Endodermal cell (in vitro differentiated cells): Measurements from ENCODE around the gene C1orf35. TPM values are rescaled to one million over a fixed set of nuclear protein-coding genes. Genes with fewer than 3 reads are reported as not detected.
A peak's percentile ranks its signal among the peaks of the same experiment; 100 is the strongest.

ENCODE experiments used
- DNase-seq: peaks from one replicate; pipeline ENCODE4 v3.0.0-alpha.2; 2017
- H3K27ac ChIP-seq: 2 replicates; pipeline ENCODE4 v1.5.1; 2013; ENCODE audit warnings: mild to moderate bottlenecking, low read depth, low read length, moderate library complexity
- H3K27me3 ChIP-seq: 2 replicates; pipeline ENCODE4 v1.6.1; 2013; ENCODE audit warnings: mild to moderate bottlenecking, low read length, moderate library complexity; ENCODE audit not compliant: insufficient read depth, control insufficient read depth, poor library complexity, severe bottlenecking
- H3K36me3 ChIP-seq: 2 replicates; pipeline ENCODE4 v1.7.0; 2013; ENCODE audit warnings: mild to moderate bottlenecking, low read length, moderate library complexity; ENCODE audit not compliant: control insufficient read depth, insufficient read depth
- H3K4me1 ChIP-seq: one replicate; pipeline ENCODE4 v1.7.0; 2013; ENCODE audit warnings: low read length; ENCODE audit not compliant: control insufficient read depth, insufficient read depth
- H3K4me3 ChIP-seq: 2 replicates; pipeline ENCODE4 v1.5.1; 2013; ENCODE audit warnings: mild to moderate bottlenecking, low read length, moderate library complexity
- H3K9ac ChIP-seq: 2 replicates; pipeline ENCODE4 v1.6.1; 2013; ENCODE audit warnings: mild to moderate bottlenecking, low read length, moderate library complexity; ENCODE audit not compliant: poor library complexity, severe bottlenecking; ENCODE audit errors: extremely low read depth
- H3K9me3 ChIP-seq: 2 replicates; pipeline ENCODE4 v1.6.1; 2013; ENCODE audit warnings: mild to moderate bottlenecking, low read length, moderate library complexity; ENCODE audit not compliant: control insufficient read depth
- H3K27ac Mint-ChIP-seq: 2 replicates; pipeline ENCODE4 v1.8.0; 2020; ENCODE audit warnings: mixed read lengths
- H3K27me3 Mint-ChIP-seq: 2 replicates; pipeline ENCODE4 v1.8.0; 2021; ENCODE audit warnings: mild to moderate bottlenecking, mixed read lengths; ENCODE audit not compliant: insufficient read depth
- H3K36me3 Mint-ChIP-seq: 2 replicates; pipeline ENCODE4 v1.8.0; 2020; ENCODE audit warnings: low read depth, mixed read lengths
- H3K4me1 Mint-ChIP-seq: 2 replicates; pipeline ENCODE4 v1.8.0; 2020; ENCODE audit warnings: mixed read lengths
- H3K4me3 Mint-ChIP-seq: 2 replicates; pipeline ENCODE4 v1.8.0; 2020; ENCODE audit warnings: mild to moderate bottlenecking, moderate library complexity, mixed read lengths
- H3K9me3 Mint-ChIP-seq: 2 replicates; pipeline ENCODE4 v1.8.0; 2020; ENCODE audit warnings: mild to moderate bottlenecking, mixed read lengths
- WGBS, 2 experiments: methylation state at CpG; one replicate each; pipeline versions ENCODE4 v1.1.5 to v1.1.7; 2013; ENCODE audit warnings: missing lambda C conversion rate in 2 of 2, mixed read lengths in 1 of 2; ENCODE audit not compliant: insufficient coverage in 1 of 2, insufficient read length in 1 of 2; 5-methylcytosine and 5-hydroxymethylcytosine counted together
- total RNA-seq, 2 donors: library from RNA; stranded (reverse); fragmentation: NEBNext Ultra II Directional in 1 of 2; extraction: Animal tissue kit (Norgen Biotek cat#: 25700) in 1 of 2; gene quantifications; 2 replicates in 1 of 2; 3 replicates in 1 of 2; pipeline ENCODE4 v1.2.1, GENCODE V29; 2021
- TF ChIP-seq, protein P1 (sequence below): fragments of 200-600 bp; sonication (generic); conservative IDR thresholded peaks from 2 replicates; pipeline ENCODE4 v1.5.0; 2021; ENCODE audit warnings: antibody characterized with exemption, mild to moderate bottlenecking

C1orf35 gene
- total RNA-seq, 2 donors from 2014 or later, result 31.6 to 34.0 TPM

DNA sequence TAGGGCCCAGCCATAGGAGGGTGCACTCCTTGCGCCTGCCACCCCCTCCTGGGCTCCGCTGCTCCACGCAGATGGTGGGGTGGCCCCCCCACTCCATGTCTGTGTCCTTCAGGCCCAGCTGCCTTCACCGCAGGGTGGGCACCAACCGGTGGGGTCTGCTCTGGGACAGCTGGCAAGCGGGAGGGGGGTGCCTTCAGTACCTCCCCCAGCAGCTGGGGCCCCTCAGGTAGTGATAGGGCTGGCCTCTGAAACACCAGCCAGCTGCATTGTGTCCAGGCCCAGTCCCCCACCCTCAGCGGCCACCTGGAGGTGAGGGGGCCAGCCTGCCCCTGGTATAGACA lies 47.0 kb upstream of the C1orf35 start:
- DNase-seq, result no peak
- no peaks in the 10 kb centered on the region for H3K4me1 Mint-ChIP-seq
- Histone ChIP-seq H3K4me3 (no peak overlapping the region), H3K36me3 (peaks cover 3% of the 10 kb centered on the region), H3K27ac (peak overlapping the region; percentile 49), H3K9ac (no peak overlapping the region), H3K9me3 (no peaks in the 10 kb centered on the region), H3K27me3 (no peaks in the 10 kb centered on the region), H3K4me1 (no peaks in the 10 kb centered on the region)
- H3K27ac Mint-ChIP-seq, result no peak overlapping the region
- H3K36me3 Mint-ChIP-seq, result no peaks in the 10 kb centered on the region
- no peaks in the 10 kb centered on the region for H3K27me3 Mint-ChIP-seq
- TF ChIP-seq, protein P1, sequence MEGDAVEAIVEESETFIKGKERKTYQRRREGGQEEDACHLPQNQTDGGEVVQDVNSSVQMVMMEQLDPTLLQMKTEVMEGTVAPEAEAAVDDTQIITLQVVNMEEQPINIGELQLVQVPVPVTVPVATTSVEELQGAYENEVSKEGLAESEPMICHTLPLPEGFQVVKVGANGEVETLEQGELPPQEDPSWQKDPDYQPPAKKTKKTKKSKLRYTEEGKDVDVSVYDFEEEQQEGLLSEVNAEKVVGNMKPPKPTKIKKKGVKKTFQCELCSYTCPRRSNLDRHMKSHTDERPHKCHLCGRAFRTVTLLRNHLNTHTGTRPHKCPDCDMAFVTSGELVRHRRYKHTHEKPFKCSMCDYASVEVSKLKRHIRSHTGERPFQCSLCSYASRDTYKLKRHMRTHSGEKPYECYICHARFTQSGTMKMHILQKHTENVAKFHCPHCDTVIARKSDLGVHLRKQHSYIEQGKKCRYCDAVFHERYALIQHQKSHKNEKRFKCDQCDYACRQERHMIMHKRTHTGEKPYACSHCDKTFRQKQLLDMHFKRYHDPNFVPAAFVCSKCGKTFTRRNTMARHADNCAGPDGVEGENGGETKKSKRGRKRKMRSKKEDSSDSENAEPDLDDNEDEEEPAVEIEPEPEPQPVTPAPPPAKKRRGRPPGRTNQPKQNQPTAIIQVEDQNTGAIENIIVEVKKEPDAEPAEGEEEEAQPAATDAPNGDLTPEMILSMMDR, result no peak
- WGBS, 2 experiments, result 70 to 92% methylated on average over 2 to 7 of the region's 7 CpGs
- no peaks in the 10 kb centered on the region for H3K9me3 Mint-ChIP-seq
- H3K4me3 Mint-ChIP-seq, result no peak overlapping the region

DNA sequence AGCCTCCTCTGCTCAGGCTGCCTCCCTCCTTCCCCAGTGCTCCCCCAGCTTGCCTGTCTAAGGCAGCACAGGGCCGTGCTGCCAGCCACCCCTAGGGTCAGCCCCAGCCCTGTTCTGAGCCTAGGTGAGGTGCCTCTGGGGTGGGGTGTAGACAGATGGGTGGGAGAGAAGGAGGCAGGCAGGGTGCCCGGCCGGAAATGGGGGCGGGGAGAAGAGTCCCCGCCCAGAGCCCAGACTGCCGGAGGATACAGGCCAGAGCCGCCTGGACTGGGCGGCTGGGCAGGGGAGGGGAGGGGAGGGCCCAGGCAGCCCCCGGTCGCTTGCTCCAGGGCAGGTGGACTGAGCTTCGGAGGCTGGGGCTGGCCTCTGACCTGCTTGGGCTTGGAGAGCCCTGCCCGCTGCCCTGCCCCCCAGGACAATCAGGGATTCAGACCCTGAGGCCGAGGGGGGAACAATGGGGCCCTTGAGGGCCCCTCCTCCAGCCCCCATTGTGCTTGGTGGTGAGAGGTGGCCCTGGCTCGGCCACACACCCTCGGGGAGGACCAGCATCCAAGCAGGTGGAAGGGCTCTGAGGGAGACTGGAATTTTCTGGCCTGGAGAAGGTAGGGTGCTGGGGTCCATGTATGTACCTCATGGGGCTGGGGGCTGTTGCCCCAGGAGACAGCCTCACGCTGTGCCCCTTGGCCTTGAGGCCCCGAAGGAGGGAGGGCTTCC lies 46.4 kb upstream of the C1orf35 start, which contains the start of gene GJC2:
Gene GJC2 (plus strand): TSS at position 525 of the 714 bp plus-strand sequence. CDS start 7,829 bp downstream, outside the sequence.
- peaks cover 3% of the 10 kb centered on the region for H3K36me3 ChIP-seq
- Mint-ChIP-seq H3K36me3 (no peaks in the 10 kb centered on the region), H3K27ac (no peak within 1 kb of the TSS), H3K4me3 (no peak within 1 kb of the TSS), H3K4me1 (no peaks in the 10 kb centered on the region), H3K9me3 (no peaks in the 10 kb centered on the region), H3K27me3 (no peaks in the 10 kb centered on the region)
- no peak within 1 kb of the TSS for H3K9ac ChIP-seq
- H3K4me3 ChIP-seq, result no peak within 1 kb of the TSS
- WGBS, 2 experiments, result 70 to 81% methylated on average over 2 to 17 of the region's 17 CpGs
- DNase-seq, result peak; percentile 69
- no peaks in the 10 kb centered on the region for H3K9me3 ChIP-seq
- no peaks in the 10 kb centered on the region for H3K4me1 ChIP-seq
- TF ChIP-seq, protein P1, result no peak
- no peaks in the 10 kb centered on the region for H3K27me3 ChIP-seq
- peak within 1 kb of the TSS; percentile 49 for H3K27ac ChIP-seq

DNA sequence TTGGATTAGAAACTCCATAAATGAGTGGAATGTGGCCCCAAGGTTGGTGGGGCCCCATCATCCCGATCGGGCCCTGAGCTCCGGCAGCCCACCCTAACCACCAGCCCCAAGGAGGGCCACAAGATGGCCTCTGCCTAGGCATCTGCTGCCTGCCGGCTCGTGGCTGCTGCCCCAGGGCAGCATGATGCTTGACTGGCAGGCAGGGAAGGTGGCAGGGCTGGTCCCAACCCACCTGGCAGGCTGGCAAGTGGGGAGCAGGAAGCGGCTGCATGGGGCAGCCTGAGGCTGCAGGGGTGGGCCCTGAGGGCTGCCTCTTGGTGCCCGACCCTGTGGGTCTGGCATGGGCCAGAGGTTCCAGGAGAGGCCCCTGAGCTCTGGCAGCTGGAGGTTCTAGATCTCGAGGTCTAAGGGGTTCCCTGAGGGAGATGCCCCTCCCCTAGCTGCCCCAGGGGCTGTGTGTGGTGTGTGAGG lies 45.8 kb upstream of the C1orf35 start:
- H3K27me3 ChIP-seq, result no peaks in the 10 kb centered on the region
- Mint-ChIP-seq H3K27me3 (no peaks in the 10 kb centered on the region), H3K9me3 (no peaks in the 10 kb centered on the region), H3K27ac (no peak overlapping the region), H3K4me3 (no peak overlapping the region), H3K36me3 (no peaks in the 10 kb centered on the region), H3K4me1 (no peaks in the 10 kb centered on the region)
- peaks cover 2% of the 10 kb centered on the region for H3K4me1 ChIP-seq
- H3K27ac ChIP-seq, result peak overlapping the region; percentile 49
- DNase-seq, result peak; percentile 43
- H3K36me3 ChIP-seq, result peaks cover 3% of the 10 kb centered on the region
- no peak overlapping the region for H3K4me3 ChIP-seq
- no peaks in the 10 kb centered on the region for H3K9me3 ChIP-seq
- 90 to 92% methylated on average over 5 to 8 of the region's 8 CpGs for WGBS, 2 experiments
- TF ChIP-seq, protein P1, result no peak
- H3K9ac ChIP-seq, result no peak overlapping the region
